Choroid plexus epithelial cell (primary cell): ENCODE results near the gene P2RY2.

ENCODE experiments used
- DNase-seq: peaks from one replicate; pipeline ENCODE4 v3.0.0-alpha.2; 2010; ENCODE audit warnings: low read depth
- H3K4me3 ChIP-seq: 2 replicates; pipeline ENCODE4 v1.5.1; 2011; ENCODE audit warnings: low read depth, mild to moderate bottlenecking, control low read depth, low read length, moderate library complexity
- CTCF ChIP-seq: conservative IDR thresholded peaks from 2 replicates; pipeline ENCODE4 v1.5.1; 2011; ENCODE audit warnings: low read depth, mild to moderate bottlenecking, control low read depth, inconsistent platforms, low read length, moderate library complexity

P2RY2 gene

DNA sequence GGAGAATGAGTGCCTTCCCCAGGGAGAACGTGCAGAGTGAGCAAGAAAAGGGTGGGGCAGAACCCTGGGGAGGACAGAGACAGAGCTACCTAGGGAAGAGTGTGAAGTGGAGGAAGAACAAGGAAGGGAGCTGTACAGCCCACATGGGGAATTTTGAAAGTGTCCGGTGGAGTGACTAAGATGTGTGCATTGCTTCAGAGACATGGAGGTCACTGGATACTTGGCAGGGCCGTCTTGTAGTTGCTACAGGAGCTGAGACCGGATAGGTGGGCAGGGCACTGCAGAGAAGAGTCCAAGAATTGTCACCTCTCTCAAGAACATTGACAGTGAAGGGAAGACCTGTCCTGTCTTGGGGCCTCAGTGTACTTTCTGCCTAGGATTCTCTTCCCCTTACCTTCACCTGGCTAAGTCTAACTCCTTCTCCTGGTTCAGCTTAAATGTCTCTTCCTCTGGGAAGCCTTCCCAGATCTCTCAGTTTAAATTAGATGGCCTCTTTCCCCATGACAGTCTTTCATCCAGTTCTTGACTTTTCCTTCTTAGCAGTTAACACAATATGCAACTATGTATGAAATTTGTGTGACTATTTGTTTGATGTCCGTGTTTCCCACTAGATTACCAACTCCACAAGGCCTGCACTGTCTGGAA is 44.9 kb downstream of the P2RY2 start:
- DNase-seq = peak; percentile 51
- H3K4me3 ChIP-seq = no peak overlapping the region
- no peak for TF ChIP-seq CTCF

GRCh38 chr11:73263640-73264039 is 45.6 kb downstream of the P2RY2 start:
- no peak for DNase-seq
- H3K4me3 ChIP-seq = no peak overlapping the region
- TF ChIP-seq CTCF = no peak

DNA sequence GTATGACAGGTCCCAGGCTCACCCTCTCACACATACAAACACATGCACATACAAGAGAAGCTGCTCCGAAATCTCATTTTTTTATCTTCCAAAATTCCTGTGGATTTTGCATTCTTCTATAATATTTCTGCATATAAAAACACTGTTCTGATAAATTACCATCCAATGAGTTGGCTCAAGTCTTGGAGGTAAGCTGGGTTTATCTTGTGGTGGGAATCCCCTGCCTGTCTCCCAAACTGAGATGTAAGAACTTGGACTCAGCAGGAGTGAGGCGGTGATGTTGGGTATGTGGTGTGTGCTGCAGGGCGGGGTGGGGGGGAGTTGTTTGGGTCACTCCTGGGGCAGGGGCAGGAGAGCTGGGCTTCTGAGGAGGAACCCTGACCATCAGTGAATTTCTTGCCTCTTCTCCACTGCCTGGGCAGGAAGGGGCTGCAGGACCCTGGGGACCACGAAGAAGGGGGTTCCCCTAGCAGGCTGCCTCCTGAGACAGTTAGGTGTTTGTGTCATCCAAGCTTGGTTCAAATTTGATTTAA is 47.3 kb downstream of the P2RY2 start:
- H3K4me3 ChIP-seq = no peak overlapping the region
- DNase-seq = no peak
- no peak for TF ChIP-seq CTCF

DNA sequence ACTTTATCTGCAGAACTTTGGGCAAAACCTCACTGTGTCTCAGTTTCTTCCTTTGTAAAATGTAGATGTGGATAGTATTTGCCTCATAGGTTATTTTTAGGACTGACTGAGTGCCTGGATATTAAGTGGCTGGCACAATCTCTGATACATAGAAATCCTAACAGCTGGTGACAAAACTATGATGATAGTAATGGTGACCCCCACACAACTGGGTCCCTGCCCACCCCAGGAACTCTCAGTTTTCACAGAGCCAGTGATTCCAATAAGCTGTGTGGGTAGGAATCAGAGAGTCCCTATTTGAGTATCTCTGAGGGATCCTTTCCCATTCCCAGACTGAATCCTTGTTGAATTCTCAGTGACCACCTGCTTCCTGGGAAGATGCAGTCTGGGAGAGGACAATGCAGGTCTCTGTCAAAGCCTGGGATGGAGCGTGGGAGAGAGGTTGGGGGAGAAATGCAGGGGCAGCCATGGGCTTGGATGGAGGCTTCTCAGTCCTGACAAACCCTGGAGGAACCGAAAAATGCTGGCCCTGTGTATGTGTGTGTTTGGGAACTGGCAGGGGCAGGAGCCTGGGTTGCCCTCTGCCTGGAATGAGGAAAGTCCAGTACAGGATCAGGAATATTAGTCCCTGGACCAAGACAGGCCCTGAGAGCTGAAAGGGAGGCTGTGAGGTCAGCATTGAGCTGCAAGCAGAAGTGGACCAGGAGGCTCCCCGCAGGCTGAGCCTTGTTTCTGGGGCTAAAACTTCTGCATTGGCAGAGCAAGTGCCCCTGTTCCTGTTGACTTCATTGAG is 48.0 kb downstream of the P2RY2 start:
- DNase-seq = no peak
- H3K4me3 ChIP-seq = no peak overlapping the region
- no peak for TF ChIP-seq CTCF

DNA sequence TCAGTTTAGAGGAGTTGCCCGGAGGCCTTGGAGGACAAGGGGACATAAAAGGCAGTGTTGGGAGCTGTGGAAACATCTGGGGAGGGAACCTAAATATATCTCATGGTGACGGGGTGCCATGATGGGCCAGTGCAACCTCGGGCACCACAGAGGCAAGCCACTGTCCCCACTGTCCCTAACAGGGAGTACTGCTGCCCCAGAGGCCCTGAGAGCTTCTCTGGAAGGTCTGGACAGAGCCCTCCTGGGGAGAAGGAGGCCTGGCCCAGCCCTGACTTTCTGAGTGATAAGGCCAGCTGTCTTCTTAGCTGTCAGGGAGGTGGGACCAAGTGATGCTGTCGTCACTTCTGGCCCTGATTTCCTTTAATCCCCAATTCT is 48.6 kb downstream of the P2RY2 start:
- no peak for DNase-seq
- no peak overlapping the region for H3K4me3 ChIP-seq
- no peak for TF ChIP-seq CTCF

GRCh38 chr11:73267122-73267846 is 49.2 kb downstream of the P2RY2 start:
- H3K4me3 ChIP-seq = no peak overlapping the region
- no peak for TF ChIP-seq CTCF
- no peak for DNase-seq
